Measurements from ENCODE around the gene EFEMP2. TPM values are rescaled to one million over a fixed set of nuclear protein-coding genes. Genes with fewer than 3 reads are reported as not detected.
"Not testable (repeated sequence)": the region's sequence is repeated elsewhere in the genome, so short reads cannot be mapped to it uniquely, and the experiment has no call there.

EFEMP2 gene
- total RNA-seq, 1 donor from 2014 or later: 88.4 TPM

DNA sequence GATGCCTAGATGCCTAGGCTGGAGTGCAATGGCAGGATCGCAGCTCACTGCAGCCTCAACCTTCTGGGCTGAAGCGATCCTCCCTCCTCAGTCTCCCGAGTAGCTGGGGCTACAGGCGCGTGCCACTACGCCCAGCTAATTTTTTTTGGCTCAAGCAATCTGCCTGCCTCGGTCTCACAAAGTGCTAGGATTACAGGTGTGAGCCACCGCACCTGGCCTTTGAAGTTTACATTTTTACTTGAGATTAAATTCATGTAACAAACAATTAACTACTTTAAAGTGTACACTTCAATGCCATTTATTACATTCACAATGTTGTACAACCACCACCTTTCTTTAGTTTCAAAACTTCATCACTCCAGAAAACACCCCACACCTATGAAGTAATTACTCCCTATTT is 31.1 kb upstream of the EFEMP2 start:
- no peak for DNase-seq (ENCODE audit: low spot score)
- intact Hi-C loops (cut with DNase I): no loop called here
- ATAC-seq: no peak

DNA sequence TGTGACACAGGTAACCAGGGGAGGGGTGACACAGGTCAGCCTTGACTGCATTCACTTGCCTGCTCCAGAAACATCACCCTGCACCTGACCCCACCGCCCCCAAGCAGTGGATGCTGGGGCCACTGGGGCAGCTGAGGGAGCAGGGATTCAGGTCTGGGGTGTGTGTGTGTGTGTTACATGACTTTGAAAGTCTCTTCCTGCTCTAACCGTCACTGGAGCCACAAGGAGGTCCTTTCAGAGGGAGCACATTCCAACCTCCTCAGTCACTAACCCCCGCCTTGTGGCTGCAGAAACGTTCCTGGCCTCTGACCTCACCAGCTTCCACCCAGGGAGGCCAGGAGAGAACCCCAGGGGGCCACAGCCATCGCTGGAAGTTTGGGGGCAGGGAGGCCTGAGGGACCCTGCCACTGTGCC is 30.5 kb upstream of the EFEMP2 start:
- no peak for DNase-seq (ENCODE audit: low spot score)
- no peak for ATAC-seq
- intact Hi-C loops (cut with DNase I): no loop called here

DNA sequence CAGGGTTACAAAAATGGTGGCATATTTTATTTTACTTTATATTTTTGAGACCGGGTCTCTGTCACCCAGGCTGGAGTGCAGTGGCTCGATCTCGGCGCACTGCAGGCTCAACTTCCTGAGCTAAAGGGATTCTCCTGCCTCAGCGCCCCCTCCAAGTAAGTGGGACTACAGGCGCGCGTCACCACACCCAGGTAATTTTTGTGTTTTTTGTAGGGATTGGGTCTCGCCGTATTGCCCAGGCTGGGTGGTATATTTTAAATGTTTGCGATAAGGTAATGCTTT is 28.2 kb upstream of the EFEMP2 start:
- DNase-seq (ENCODE audit: low spot score) (no peak), ATAC-seq (no peak)
- intact Hi-C loops (cut with DNase I): no loop called here

DNA sequence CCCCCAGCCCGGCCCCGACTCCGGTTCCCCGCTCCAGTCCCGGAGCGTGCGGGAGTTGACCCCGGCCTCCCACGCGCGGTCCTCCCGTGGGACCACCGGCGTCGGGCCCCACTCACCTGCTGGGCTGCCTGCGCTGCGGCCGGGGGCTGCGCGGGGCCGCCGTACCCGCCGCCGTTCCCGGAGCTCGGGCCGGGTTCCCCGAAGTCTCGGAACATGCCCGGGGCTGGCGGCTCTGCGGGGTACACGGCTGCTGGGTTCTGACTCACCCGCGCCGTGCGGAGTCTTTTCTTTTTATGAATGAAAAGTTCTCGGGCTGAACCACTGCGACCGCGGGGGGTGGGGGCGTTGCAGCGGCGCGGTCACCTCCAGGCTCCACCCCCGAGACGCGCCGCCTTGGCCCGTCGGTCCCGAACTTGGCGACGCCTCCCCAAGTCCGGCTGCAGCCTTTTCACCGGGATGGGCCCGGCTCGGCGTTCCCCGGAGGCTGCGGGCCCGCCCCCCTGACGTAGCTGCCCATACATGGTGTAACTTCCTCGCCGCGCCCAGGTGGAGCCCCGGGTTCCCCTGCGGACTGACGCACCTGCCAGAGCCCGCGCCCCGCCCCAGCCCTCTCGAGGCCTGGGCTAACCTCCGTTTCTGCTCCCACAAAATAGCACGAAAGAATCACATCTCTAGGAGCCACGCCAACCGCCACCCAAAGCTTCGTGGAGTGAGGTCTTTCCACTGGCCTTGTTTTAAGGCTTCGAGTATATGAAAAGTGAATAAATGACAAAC is 27.7 kb upstream of the EFEMP2 start, which contains the start of gene FOSL1:
Gene FOSL1 (minus strand): TSS at position 264 of the 774 bp plus-strand sequence. CDS start 49 bp downstream, at position 215.
- intact Hi-C loops (cut with DNase I): no loop called here
- peak; percentile 88 for ATAC-seq
- DNase-seq (ENCODE audit: low spot score): peak; percentile 86

DNA sequence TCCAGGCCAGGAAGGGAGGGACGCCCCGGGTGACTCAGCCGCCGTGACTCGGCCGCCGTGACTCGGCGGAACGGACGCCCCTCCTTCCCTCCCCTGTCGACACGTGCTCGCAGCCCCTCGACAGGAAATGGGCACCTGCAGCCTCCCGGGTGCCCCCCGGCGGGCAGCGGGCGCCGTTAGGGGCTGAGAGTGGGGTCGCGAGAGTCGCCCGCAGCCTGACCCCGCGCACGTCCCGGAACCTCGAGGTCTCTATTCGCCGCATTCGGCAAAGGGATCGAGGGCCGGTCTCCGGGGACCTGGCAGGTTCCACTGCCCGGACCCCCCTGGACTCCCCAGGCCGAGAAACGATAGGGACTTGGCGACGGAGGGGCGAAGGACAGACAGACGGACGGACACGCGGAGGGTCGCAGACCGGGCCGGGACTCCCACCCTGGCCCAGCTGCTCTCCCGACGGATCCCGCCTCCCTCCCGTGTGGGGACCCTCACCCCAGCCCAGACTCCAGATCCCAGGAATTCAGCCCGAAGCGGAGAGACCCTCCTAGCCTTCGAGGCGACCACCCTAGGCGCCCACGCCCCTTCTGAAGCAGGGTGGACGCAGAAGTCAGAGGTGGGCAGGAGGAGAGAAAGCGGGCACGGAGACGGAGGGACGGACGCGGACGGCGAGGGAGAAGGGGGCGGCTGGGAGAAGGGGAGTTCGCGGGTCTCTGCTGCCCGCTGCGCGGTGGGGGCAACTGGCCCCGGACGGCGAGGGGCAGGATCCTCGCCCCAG is 26.9 kb upstream of the EFEMP2 start:
- no peak for DNase-seq (ENCODE audit: low spot score)
- intact Hi-C loops (cut with DNase I): no loop called here
- peak; percentile 30 for ATAC-seq

DNA sequence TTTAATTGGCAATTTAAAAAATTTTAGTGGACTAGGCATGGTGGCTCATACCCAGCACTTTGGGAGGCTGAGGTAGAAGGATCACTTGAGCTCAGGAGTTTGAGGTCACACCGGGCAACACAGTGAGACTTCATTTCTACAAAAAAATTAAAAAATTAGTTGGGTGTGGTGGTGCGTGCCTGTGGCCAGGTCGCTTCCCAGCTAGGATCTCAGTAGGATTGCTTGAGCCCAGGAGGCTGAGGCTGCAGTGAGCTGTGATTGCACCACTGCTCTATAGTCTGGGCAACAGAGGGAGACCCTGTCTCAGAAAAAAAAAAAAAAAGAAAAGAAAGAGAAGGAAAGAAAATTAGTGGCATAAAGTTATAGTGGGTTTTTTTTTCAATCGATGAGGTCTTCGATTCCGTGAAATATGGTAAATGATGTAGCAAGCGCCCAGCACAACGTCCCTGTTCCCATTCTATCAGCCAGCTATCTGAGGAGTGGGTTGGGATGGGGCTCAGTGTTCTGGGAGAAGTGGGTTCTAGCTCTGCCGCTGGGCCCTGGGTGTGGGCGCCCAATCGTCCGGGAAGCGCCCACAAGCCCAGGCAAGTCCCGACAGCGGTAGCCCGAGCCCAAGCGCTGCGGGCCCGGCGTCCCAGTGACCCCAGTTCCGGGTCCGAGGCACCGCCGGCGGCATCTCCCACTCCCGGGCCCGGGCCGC is 26.2 kb upstream of the EFEMP2 start:
- intact Hi-C loops (cut with DNase I): no loop called here
- ATAC-seq: no peak
- no peak for DNase-seq (ENCODE audit: low spot score)

DNA sequence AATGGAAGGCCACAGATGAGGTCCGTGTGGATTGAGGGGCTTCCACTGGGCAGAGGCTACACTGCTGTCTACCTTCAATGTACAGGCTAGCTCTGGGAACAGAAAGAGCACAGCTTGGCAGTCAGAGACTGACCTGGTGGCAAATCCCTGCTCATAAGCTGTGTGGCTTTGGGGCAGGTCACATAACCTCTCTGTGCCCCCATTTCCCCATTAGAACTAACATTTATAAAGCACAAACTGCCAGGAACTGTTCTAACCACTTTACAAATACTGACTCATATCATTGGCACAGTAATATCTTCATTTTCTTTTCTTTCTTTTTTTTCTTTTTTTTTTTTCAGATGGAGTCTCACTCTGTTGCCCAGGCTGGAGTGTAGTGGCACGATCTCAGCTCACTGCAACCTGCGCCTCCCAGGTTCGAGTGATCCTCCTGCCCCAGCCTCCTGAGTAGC is 24.4 kb upstream of the EFEMP2 start:
- intact Hi-C loops (cut with DNase I): no loop called here
- ATAC-seq (no peak), DNase-seq (ENCODE audit: low spot score) (no peak)

DNA sequence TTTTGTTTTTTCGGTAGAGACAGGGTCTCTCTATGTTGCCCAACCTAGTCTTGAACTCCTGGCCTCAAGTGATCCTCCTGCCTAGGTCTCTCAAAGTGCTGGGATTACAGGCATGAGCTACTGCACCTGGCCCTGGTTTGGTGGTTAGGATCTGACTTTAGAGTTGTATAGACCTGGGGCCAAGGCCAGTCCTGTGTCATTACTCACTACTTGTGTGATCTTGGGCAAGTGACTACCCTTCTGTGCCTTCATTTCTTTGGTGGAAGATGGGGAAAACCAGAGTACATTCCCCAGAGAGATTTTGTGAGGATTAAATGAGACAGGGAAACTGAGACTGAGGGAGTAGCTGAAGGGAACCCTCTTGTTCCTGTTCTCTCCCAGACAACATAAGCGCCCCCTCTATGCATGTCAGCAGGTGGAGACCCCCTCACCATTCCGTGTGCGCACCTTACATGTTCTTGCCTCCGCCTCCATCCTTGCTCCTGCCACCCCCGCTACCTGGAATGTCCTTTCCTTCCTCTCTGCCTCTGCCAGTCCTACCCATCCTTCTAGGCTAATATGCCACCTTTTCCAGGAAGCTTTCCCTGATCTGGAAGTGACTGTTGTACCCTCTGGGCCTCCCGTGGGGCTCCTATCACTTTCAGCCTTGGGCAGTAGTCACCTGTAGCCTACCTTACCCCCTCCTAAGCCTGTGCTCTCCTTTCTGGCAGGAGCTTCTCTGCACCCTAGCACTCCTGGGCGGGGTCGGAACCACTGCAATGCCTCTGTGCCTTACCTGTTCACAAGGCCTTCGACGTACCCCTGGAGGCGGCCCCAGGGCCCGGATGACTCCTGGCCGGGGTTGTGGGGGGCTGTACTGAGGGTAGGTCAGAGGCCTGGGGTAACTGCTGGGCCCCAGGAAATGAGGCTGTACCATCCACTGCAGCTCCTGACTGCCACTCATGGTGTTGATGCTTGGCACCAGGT is 23.7 kb upstream of the EFEMP2 start:
- no peak for DNase-seq (ENCODE audit: low spot score)
- ATAC-seq: no peak
- intact Hi-C loops (cut with DNase I): no loop called here

DNA sequence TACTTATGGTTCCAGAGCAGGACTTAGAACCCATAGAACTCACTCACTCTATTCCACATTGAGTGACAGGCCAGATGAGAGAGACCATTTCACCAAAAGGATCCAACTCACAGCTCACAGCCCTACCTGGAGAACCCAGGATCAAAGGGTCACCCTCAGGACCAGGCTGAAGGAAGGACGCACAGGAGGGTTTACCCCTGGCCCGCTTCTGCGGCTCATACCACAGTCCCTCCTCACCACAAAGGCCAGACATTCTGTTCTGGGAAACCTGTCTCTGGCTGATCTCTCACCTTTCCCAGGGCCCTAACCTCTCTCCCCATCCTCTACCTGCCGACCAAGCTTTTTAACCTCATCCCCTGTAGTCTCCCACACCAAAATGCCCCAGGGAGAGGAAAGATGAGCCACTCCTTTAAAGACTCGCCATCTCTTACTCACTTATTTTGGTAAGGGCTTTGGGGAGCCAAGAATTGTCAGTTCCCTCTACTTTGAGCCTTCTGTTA is 22.9 kb upstream of the EFEMP2 start:
- no peak for ATAC-seq
- intact Hi-C loops (cut with DNase I): no loop called here
- no peak for DNase-seq (ENCODE audit: low spot score)

DNA sequence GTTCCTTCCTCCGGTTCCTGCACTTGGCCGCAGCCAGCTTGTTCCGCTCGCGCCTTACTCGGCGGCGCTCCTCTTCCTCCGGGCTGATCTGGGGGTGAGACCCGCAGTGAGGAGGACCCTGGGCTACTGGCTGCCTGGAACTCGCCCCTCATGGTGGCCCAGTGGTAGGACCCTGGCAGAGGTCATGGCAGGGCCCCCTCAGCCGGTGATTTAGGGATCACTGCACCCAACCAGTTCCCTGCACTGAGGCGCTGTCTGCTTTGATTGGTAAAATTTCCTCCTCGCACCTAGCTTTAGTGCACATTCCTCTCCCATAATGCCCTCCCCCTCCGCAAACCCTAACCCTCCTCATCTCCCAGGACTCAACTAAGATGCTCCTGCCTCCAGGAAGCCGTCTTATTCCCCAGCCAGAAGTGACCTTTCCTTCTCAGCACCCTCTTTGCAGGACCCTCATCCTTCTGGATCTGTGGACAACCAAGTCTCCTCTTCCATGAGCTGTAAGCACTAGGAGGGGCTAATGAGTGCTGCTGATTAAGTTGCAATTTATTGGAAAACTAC is 21.5 kb upstream of the EFEMP2 start:
- DNase-seq (ENCODE audit: low spot score) (no peak), ATAC-seq (no peak)
- intact Hi-C loops (cut with DNase I): no loop called here

DNA sequence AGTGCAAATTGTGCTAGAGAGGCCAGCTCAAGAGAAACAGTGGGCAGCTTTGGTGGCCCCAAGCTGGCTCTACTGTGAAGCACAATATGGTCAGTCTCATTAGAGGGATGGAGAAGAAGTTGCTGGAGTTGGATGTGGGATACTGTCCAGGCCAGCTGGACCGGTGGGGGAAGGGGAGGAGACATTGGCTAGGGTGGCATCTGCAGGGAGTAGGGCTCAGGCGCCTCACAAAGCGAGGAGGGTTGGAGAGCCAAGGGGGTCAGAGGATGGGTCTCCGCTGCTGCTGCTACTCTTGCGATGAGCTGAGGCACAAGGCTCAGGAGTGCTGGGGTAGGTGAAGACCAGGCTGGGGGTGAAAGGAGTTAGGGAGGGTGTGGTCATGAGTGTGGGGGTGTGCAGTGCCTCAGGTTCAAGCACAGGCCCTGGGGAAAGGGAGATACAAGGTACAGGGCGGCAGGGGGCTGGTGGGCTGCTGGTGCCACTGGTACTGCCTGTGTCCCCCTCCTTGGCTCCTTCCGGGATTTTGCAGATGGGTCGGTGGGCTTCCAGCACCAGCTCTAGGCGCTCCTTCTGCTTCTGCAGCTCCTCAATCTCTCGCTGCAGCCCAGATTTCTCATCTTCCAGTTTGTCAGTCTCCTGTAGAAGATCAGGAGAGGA is 20.2 kb upstream of the EFEMP2 start:
- intact Hi-C loops (cut with DNase I): no loop called here
- no peak for DNase-seq (ENCODE audit: low spot score)
- no peak for ATAC-seq

DNA sequence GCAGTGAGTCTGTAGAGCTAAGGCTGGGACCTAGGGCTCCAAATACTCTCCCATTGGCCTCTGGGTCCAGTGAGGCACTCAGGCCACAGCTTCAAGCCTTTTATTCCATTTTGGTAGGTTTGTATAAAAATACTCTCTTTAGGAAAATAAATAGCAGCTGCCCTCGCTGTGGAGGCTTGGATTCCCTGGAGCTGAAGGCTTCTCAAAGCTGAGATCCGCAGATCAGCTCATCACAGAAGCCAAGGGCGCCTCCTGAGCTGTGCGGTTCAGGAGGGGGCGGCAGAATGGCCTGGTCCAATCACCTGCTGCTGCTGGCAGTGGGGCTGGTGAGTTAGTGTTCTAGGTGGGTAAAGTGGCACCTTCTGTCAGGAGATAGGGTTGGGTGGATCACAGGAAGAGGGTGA is 19.5 kb upstream of the EFEMP2 start:
- intact Hi-C loops (cut with DNase I); ATAC-seq; DNase-seq (ENCODE audit: low spot score): not testable (repeated sequence)

DNA sequence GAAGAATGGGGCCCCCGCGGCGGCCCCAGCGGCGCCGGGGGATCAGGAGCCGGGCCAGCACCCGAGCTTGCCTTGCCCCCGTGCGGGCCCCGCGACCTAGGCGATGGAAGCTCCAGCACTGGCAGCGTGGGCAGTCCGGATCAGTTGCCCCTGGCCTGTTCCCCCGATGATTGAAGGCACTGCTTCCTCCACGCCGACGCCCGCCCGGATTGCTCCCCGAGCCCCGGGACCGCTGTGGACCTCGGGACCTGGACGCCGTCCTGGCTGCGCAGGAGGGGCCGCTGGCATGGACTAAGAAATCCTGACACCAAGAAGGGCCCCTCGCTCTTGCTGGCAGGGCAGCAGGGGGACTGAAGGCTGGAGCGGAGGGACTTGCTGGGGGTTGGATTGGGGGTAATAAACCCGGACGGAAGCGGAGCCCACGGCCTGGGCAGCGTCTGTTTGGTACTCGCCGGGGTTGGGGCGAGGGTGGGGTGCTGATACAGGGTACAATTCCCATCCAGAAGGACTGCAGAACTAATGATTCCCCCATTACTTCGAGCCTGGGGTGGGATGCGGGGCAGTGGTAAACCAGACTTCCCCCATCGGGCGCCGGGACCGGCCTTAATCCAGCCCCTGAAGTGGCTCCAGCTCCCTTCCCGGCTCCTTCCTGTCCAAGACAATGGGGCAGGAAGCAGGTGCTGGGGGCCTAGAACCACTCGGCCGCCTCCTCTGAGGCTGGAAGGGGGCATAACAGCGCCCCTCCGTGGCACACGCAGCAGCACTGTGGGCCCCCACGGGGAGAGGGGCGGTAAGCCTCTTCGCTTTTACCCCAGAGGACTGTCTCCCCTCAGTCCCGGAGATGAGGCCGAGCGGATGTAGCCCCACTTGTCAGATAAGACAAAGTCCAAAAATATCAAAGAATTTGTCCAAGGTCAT is 18.9 kb upstream of the EFEMP2 start:
- intact Hi-C loops (cut with DNase I): no loop called here
- no peak for DNase-seq (ENCODE audit: low spot score)
- ATAC-seq: no peak

DNA sequence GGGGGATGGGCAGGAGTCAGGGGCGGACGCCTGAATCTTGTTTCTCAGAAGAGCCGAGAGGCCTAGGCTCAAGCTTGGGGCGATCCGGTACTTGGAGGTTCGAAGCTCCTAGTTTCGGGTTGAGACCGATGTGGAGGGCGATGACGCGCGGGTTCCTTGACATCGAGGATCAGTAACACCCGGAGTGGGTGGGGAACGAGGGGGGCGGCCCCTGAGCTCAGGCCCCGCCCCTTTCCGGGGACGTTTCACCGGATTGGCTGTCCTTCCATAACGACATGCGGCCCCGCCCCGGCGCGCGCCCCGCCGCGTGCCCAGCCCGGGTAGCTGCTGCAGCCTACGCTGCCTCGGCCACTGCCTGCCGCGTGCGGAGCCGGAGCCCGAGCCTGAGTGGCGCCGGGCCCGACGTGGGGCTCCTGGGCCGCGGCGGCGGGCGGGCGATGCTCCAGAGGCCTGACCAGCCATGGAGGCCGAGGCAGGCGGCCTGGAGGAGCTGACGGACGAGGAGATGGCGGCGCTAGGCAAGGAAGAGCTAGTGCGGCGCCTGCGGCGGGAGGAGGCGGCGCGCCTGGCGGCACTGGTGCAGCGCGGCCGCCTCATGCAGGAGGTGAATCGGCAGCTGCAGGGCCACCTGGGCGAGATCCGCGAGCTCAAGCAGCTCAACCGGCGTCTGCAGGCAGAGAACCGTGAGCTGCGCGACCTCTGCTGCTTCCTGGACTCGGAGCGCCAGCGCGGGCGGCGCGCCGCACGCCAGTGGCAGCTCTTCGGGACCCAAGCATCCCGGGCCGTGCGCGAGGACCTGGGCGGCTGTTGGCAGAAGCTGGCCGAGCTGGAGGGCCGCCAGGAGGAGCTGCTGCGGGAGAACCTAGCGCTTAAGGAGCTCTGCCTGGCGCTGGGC is 18.0 kb upstream of the EFEMP2 start, which contains the start of gene CCDC85B:
Gene CCDC85B (plus strand): TSS at position 350 of the 895 bp plus-strand sequence. CDS start 111 bp downstream, at position 461.
- peak; percentile 88 for ATAC-seq
- intact Hi-C loops (cut with DNase I): no loop called here
- DNase-seq (ENCODE audit: low spot score): peak; percentile 99

DNA sequence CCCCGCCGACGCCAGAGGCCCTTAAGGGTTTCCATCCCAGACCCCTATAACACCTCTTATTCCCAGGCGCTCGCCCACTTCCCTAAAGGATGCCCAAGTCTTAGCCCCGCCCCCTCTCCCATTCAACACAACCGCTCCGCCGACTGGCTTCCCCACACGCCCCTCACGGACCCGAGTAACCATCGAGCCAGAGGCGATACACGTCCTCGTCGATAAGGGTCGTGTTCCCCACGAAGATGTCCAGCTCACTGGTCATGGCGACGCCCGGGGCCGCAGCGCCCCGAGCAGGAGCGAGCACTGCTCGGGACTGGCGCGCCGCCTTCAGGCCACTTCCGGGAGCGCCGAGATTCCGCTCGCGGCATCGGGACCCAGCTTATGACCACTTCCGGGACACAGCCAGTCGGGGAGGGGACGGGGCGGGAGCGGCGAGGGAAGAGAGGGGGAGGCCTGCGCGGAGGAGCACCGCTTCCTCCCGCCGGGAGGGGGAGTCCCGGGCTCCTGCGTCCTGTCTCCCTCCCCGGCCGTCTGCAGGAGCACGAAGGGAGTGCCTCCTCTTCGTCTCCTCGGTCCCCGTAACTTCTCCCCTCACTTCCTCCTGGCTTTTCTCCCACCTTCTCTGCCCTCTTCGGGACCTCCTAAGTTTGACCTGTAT is 15.7 kb upstream of the EFEMP2 start, which contains the start of gene FIBP:
Gene FIBP (minus strand): TSS at position 309 of the 652 bp plus-strand sequence. CDS start 53 bp downstream, at position 256.
- intact Hi-C loops (cut with DNase I): loop anchor here (10.0 kb wide), 1 partner anchor 97 kb away; no protein-coding TSS in a partner anchor
- peak; percentile 91 for ATAC-seq
- peak; percentile 98 for DNase-seq (ENCODE audit: low spot score)

Data from sciatic nerve (tissue), 2 donors.